HCT116 (cell line): ENCODE results near the gene GSN. TPM values are rescaled to one million over a fixed set of nuclear protein-coding genes. Genes with fewer than 3 reads are reported as not detected.

ENCODE experiments used
- ATAC-seq: fragments of 200-7000 bp; cut with Tn5 transposase; 2 replicates; pipeline ENCODE4 v1.9.1; 2020; ENCODE audit warnings: mild to moderate bottlenecking, moderate library complexity
- BruUV-seq: library from RNA; stranded (reverse); fragments of 400-500 nt; replicated peaks from 2 replicates; lab custom pipeline; 2021; lab: Mats Ljungman, UMichigan
- CTCF ChIA-PET: fragments of 300-600 bp; sonication (Branson Sonifier 250); formaldehyde crosslinking; loops from one replicate; lab custom pipeline; 2021; ENCODE audit warnings: antibody characterized with exemption; lab: Charles Lee
- POLR2A ChIA-PET: fragments of 300-600, 350-600 bp; sonication (Branson Sonifier 250); formaldehyde crosslinking; loops from one replicate; lab custom pipeline; 2021; ENCODE audit warnings: antibody characterized with exemption; lab: Charles Lee
- RAD21 ChIA-PET, 2 experiments: fragments of 300-600 bp; sonication (Branson Sonifier 250); formaldehyde crosslinking; loops; one replicate each; lab custom pipeline; 2023; ENCODE audit warnings: low total read pairs in 2 of 2; ENCODE audit not compliant: uncharacterized antibody in 2 of 2, unreplicated experiment in 2 of 2, low non-redundant PET in 1 of 2; lab: Charles Lee
- DNase-seq: peaks from one replicate; pipeline ENCODE4 v3.0.0-alpha.2; 2010; ENCODE audit warnings: low read depth, low spot score
- H2AFZ ChIP-seq: fragments of 200-600 bp; shearing (Covaris generic), sonication (generic); 2 replicates; pipeline ENCODE4 v1.6.1; 2017; ENCODE audit warnings: low read depth, mixed run types, mixed read lengths, antibody characterized with exemption, low read length; ENCODE audit not compliant: poor library complexity, severe bottlenecking
- H3K27ac ChIP-seq: 2 replicates; pipeline ENCODE4 v1.5.1; 2012; ENCODE audit warnings: low read depth, low read length
- H3K27me3 ChIP-seq: fragments of 200-600 bp; sonication (generic); 2 replicates; pipeline ENCODE4 v1.6.1; 2016; ENCODE audit warnings: mixed run types, low read length, mixed read lengths; ENCODE audit not compliant: insufficient read depth
- H3K36me3 ChIP-seq, 2 experiments: fragments of 200-500 bp in 1 of 2; fragments of 200-600 bp in 1 of 2; sonication (Bioruptor generic) in 1 of 2; sonication (generic) in 1 of 2; 2 replicates each; pipeline versions ENCODE4 v1.5.1 to v1.6.1; 2014 to 2016; ENCODE audit warnings: low read length in 2 of 2, inconsistent platforms in 1 of 2, mixed read lengths in 1 of 2, mixed run types in 1 of 2; ENCODE audit not compliant: insufficient read depth in 2 of 2, control insufficient read depth in 1 of 2
- H3K4me1 ChIP-seq, 2 experiments: fragments of 200-600 bp in 1 of 2; sonication (generic) in 1 of 2; 2 replicates each; pipeline versions ENCODE4 v1.5.1 to v1.6.1; 2012 to 2017; ENCODE audit warnings: low read length in 2 of 2, inconsistent platforms in 1 of 2, mild to moderate bottlenecking in 1 of 2, mixed read lengths in 1 of 2, mixed run types in 1 of 2, moderate library complexity in 1 of 2; ENCODE audit not compliant: insufficient read depth in 2 of 2, control insufficient read depth in 1 of 2
- H3K4me2 ChIP-seq: fragments of 200-600 bp; sonication (generic); 2 replicates; pipeline ENCODE4 v1.6.1; 2017; ENCODE audit warnings: mixed run types, low read length, mixed read lengths
- H3K4me3 ChIP-seq, 2 experiments: fragments of 200-600 bp in 1 of 2; sonication (generic) in 1 of 2; replicated peaks in 1 of 2; 2 replicates each; pipeline ENCODE4 v1.5.1; 2011 to 2016; ENCODE audit warnings: low read length in 2 of 2, control low read depth in 1 of 2, low read depth in 1 of 2, mild to moderate bottlenecking in 1 of 2, mixed read lengths in 1 of 2, mixed run types in 1 of 2
- H3K79me2 ChIP-seq: fragments of 200-600 bp; sonication (generic); 2 replicates; pipeline ENCODE4 v1.6.1; 2017; ENCODE audit warnings: mild to moderate bottlenecking, mixed run types, low read length, moderate library complexity, mixed read lengths; ENCODE audit not compliant: insufficient read depth
- H3K9ac ChIP-seq: fragments of 200-600 bp; sonication (generic); 2 replicates; pipeline ENCODE4 v1.6.1; 2016; ENCODE audit warnings: low read length, mixed read lengths
- H3K9me2 ChIP-seq: fragments of 200-600 bp; sonication (generic), shearing (Covaris generic); 2 replicates; pipeline ENCODE4 v1.6.1; 2017; ENCODE audit warnings: mixed run types, mild to moderate bottlenecking, moderate library complexity; ENCODE audit not compliant: insufficient read depth
- H3K9me3 ChIP-seq, 2 experiments: fragments of 200-500 bp in 1 of 2; fragments of 200-600 bp in 1 of 2; sonication (Bioruptor generic) in 1 of 2; sonication (generic) in 1 of 2; 2 replicates each; pipeline ENCODE4 v1.6.1; 2014 to 2017; ENCODE audit warnings: low read length in 2 of 2, mixed read lengths in 2 of 2, inconsistent platforms in 1 of 2, low read depth in 1 of 2, mild to moderate bottlenecking in 1 of 2, mixed run types in 1 of 2, moderate library complexity in 1 of 2; ENCODE audit not compliant: control insufficient read depth in 1 of 2, insufficient read depth in 1 of 2
- H4K20me1 ChIP-seq: fragments of 200-600 bp; sonication (generic), shearing (Covaris generic); 2 replicates; pipeline ENCODE4 v1.6.1; 2017; ENCODE audit warnings: mixed run types, mild to moderate bottlenecking, moderate library complexity; ENCODE audit not compliant: insufficient read depth
- ATF3 ChIP-seq: IDR thresholded peaks from 2 replicates; pipeline ENCODE4 v1.6.1; 2012
- CEBPB ChIP-seq: IDR thresholded peaks from 2 replicates; pipeline ENCODE4 v1.6.1; 2012; ENCODE audit warnings: low read depth
- EGR1 ChIP-seq: IDR thresholded peaks from 2 replicates; pipeline ENCODE4 v1.6.1; 2012; ENCODE audit warnings: low read depth
- EZH2phosphoT487 ChIP-seq: fragments of 200-600 bp; IDR thresholded peaks from 2 replicates; pipeline ENCODE4 v1.6.1; 2018; ENCODE audit warnings: antibody characterized with exemption, borderline replicate concordance
- FOSL1 ChIP-seq: IDR thresholded peaks from 2 replicates; pipeline ENCODE4 v1.6.1; 2012; ENCODE audit warnings: low read depth
- JUND ChIP-seq: IDR thresholded peaks from 2 replicates; pipeline ENCODE4 v1.6.1; 2012
- POLR2A ChIP-seq: IDR thresholded peaks from 2 replicates; pipeline ENCODE4 v1.7.0; 2011; ENCODE audit warnings: borderline replicate concordance; ENCODE audit not compliant: insufficient read depth, insufficient read length; ENCODE audit errors: extremely low read depth
- POLR2AphosphoS5 ChIP-seq: IDR thresholded peaks from 2 replicates; pipeline ENCODE4 v1.6.1; 2011; ENCODE audit warnings: mild to moderate bottlenecking, low read depth, low read length, moderate library complexity
- RAD21 ChIP-seq: IDR thresholded peaks from 2 replicates; pipeline ENCODE4 v1.6.1; 2012; ENCODE audit warnings: low read depth, mild to moderate bottlenecking
- SIN3A ChIP-seq: IDR thresholded peaks from 2 replicates; pipeline ENCODE4 v1.6.1; 2012; ENCODE audit warnings: low read depth
- SP1 ChIP-seq: IDR thresholded peaks from 2 replicates; pipeline ENCODE4 v1.6.1; 2012; ENCODE audit warnings: low read depth
- SRF ChIP-seq: IDR thresholded peaks from 2 replicates; pipeline ENCODE4 v1.6.1; 2012; ENCODE audit warnings: low read depth
- ZBTB33 ChIP-seq: IDR thresholded peaks from 2 replicates; pipeline ENCODE4 v1.6.1; 2011; ENCODE audit warnings: mild to moderate bottlenecking, low read length, moderate library complexity; ENCODE audit not compliant: insufficient replicate concordance; ENCODE audit errors: extremely low read depth
- ZFX ChIP-seq: fragments of 450-650 bp; IDR thresholded peaks from 2 replicates; pipeline ENCODE4 v1.6.1; 2017
- ZNF274 ChIP-seq: fragments of 200-500 bp; sonication (Bioruptor generic); IDR thresholded peaks from 2 replicates; pipeline ENCODE4 v1.6.1; 2014; ENCODE audit warnings: mild to moderate bottlenecking, low read depth, low read length, inconsistent platforms
- intact Hi-C: fragments of 100-400 bp; cut with micrococcal nuclease; formaldehyde crosslinking; loops from 2 replicates; pipeline ENCODE4 v1.10.0; 2022
- total RNA-seq: library from RNA; stranded (reverse); gene quantifications from one replicate; pipeline ENCODE4 v1.2.1, GENCODE V29; 2021; ENCODE audit not compliant: unreplicated experiment

The GSN gene
- total RNA-seq, 1 experiment from 2014 or later, result 71.3 TPM

GRCh38 chr9:121299467-121300282, 31.7 kb downstream of the GSN start:
- TF ChIP-seq POLR2AphosphoS5, result peak; percentile 48; the same call in 1 of the 2 replicates
- no peak for TF ChIP-seq SIN3A
- TF ChIP-seq ZFX, result peak; percentile 19; the same call in 1 of the 2 replicates
- TF ChIP-seq POLR2A, result peak; percentile 26
- H3K9ac ChIP-seq, result peak overlapping the region; percentile 62
- RAD21 ChIA-PET, result interaction anchor here in 1 of 2 experiments (1.0 kb wide), 1 partner anchor 21 kb away, joined by 3 read pairs; no protein-coding TSS in a partner anchor
- ATAC-seq (peak; percentile 78), DNase-seq (no peak)
- intact Hi-C loops, result no loop called here
- H3K9me2 ChIP-seq, result no peaks in the 10 kb centered on the region
- H3K4me1 ChIP-seq, result peaks cover 16 to 34% of the 10 kb centered on the region in 2 experiments; a peak in 3 of 4 replicates
- no TSS peak for BruUV-seq
- peak overlapping the region; percentile 43 to 59 for H3K4me3 ChIP-seq
- POLR2A ChIA-PET, result interaction anchor here (1.1 to 2.2 kb wide), 3 partner anchors 13 to 178 kb away, joined by 3 to 10 read pairs (median 4); no protein-coding TSS in a partner anchor
- H3K9me3 ChIP-seq, result no peaks in the 10 kb centered on the region
- peak overlapping the region; percentile 36; the same call in 1 of the 2 replicates for H3K27ac ChIP-seq
- H3K79me2 ChIP-seq, result no peaks in the 10 kb centered on the region
- H2AFZ ChIP-seq, result no peak overlapping the region
- no peaks in the 10 kb centered on the region for H4K20me1 ChIP-seq
- H3K4me2 ChIP-seq, result peak overlapping the region; percentile 87
- no peaks in the 10 kb centered on the region for H3K36me3 ChIP-seq
- no peaks in the 10 kb centered on the region for H3K27me3 ChIP-seq
- CTCF ChIA-PET, result interaction anchor here (1.0 to 2.3 kb wide), 3 partner anchors 13 to 21 kb away, joined by 3 to 12 read pairs (median 5); no protein-coding TSS in a partner anchor

GRCh38 chr9:121300283-121301119, 32.5 kb downstream of the GSN start:
- H3K4me1 ChIP-seq, result peaks cover 16 to 34% of the 10 kb centered on the region in 2 experiments; a peak in 3 of 4 replicates
- no peak overlapping the region for H3K27ac ChIP-seq
- H3K4me3 ChIP-seq, result peak overlapping the region; percentile 43 to 59
- H3K36me3 ChIP-seq, result no peaks in the 10 kb centered on the region
- CTCF ChIA-PET, result no interaction called here
- H3K4me2 ChIP-seq, result peak overlapping the region; percentile 87
- POLR2A ChIA-PET, result no interaction called here
- intact Hi-C loops, result no loop called here
- no peak overlapping the region for H2AFZ ChIP-seq
- ATAC-seq (no peak), DNase-seq (no peak)
- no peaks in the 10 kb centered on the region for H4K20me1 ChIP-seq
- H3K9me3 ChIP-seq, result no peaks in the 10 kb centered on the region
- peak overlapping the region; percentile 62 for H3K9ac ChIP-seq
- H3K79me2 ChIP-seq, result no peaks in the 10 kb centered on the region
- BruUV-seq, result TSS peak; percentile 41
- RAD21 ChIA-PET, result no interaction called here
- H3K9me2 ChIP-seq, result no peaks in the 10 kb centered on the region
- no peaks in the 10 kb centered on the region for H3K27me3 ChIP-seq
- no peak for TF ChIP-seq POLR2A
- no peak for TF ChIP-seq ZFX
- no peak for TF ChIP-seq JUND
- TF ChIP-seq RAD21, result no peak
- TF ChIP-seq EZH2phosphoT487, result no peak
- TF ChIP-seq SIN3A, result no peak
- no peak for TF ChIP-seq FOSL1
- TF ChIP-seq ATF3, result no peak
- no peak for TF ChIP-seq ZBTB33
- no peak for TF ChIP-seq SP1
- no peak for TF ChIP-seq SRF
- no peak for TF ChIP-seq ZNF274
- no peak for TF ChIP-seq EGR1
- no peak for TF ChIP-seq CEBPB
